Right renal pelvis (tissue), 4 donors: ENCODE results near the gene CYP8B1. TPM values are rescaled to one million over a fixed set of nuclear protein-coding genes. Genes with fewer than 3 reads are reported as not detected.

Experiments
- DNase-seq, 4 donors: peaks; one replicate each; pipeline ENCODE4 v3.0.0-alpha.2; 2013; ENCODE audit warnings: low read depth in 4 of 4, low spot score in 3 of 4, missing footprints in 1 of 4
- polyA plus RNA-seq, 4 donors: library from polyadenylated mRNA; unstranded; fragments of 120-200 nt; gene quantifications; one replicate each; pipeline ENCODE4 v1.2.1, GENCODE V29; 2013; ENCODE audit not compliant: insufficient read length in 4 of 4

The CYP8B1 gene
- polyA plus RNA-seq, 4 donors: 0.77 to 1.1 (median 0.80) TPM

- DNase-seq: no peak
Measured at GRCh38 chr3:42853739-42854302, 21.9 kb downstream of the CYP8B1 start.

- DNase-seq: no peak
Measured at GRCh38 chr3:42853056-42853455, 22.6 kb downstream of the CYP8B1 start.

- no peak for DNase-seq
Measured at GRCh38 chr3:42852441-42852840, 23.2 kb downstream of the CYP8B1 start.

- no peak for DNase-seq
Measured at GRCh38 chr3:42851228-42851834, 24.3 kb downstream of the CYP8B1 start.

GRCh38 chr3:42850263-42850662 is 25.4 kb downstream of the CYP8B1 start:
- DNase-seq: no peak

- no peak for DNase-seq
Measured at GRCh38 chr3:42849017-42849416, 26.7 kb downstream of the CYP8B1 start.

GRCh38 chr3:42847731-42848130 is 27.9 kb downstream of the CYP8B1 start:
- no peak for DNase-seq

- DNase-seq: no peak
Measured at GRCh38 chr3:42846685-42847522, 28.8 kb downstream of the CYP8B1 start.

- DNase-seq: no peak
Measured at GRCh38 chr3:42844815-42845214, 30.9 kb downstream of the CYP8B1 start.

GRCh38 chr3:42844412-42844713 is 31.3 kb downstream of the CYP8B1 start:
- no peak for DNase-seq

- DNase-seq: no peak
Measured at GRCh38 chr3:42843713-42844411, 31.8 kb downstream of the CYP8B1 start.

- DNase-seq: no peak
Measured at GRCh38 chr3:42841332-42841731, 34.3 kb downstream of the CYP8B1 start.

- peak in 2 of 4 donors; percentile 44 to 47 for DNase-seq
Measured at GRCh38 chr3:42839616-42840015, 36.1 kb downstream of the CYP8B1 start.

GRCh38 chr3:42838571-42838970 is 37.1 kb downstream of the CYP8B1 start:
- no peak for DNase-seq

- DNase-seq: no peak
Measured at GRCh38 chr3:42836150-42837123, 39.2 kb downstream of the CYP8B1 start.

- DNase-seq: peak in 3 of 4 donors; percentile 50 to 55 (median 53)
Measured at GRCh38 chr3:42831321-42831713, 44.4 kb downstream of the CYP8B1 start.

- DNase-seq: no peak
Measured at GRCh38 chr3:42830437-42831320, 45.0 kb downstream of the CYP8B1 start.

GRCh38 chr3:42829628-42830436 is 45.8 kb downstream of the CYP8B1 start:
- DNase-seq: no peak
